Eye (tissue), 1 donor: ENCODE data around the gene PLA2G4E.

Source experiments
- DNase-seq: peaks from one replicate; pipeline ENCODE4 v3.0.0-alpha.2; 2015

PLA2G4E gene

DNA sequence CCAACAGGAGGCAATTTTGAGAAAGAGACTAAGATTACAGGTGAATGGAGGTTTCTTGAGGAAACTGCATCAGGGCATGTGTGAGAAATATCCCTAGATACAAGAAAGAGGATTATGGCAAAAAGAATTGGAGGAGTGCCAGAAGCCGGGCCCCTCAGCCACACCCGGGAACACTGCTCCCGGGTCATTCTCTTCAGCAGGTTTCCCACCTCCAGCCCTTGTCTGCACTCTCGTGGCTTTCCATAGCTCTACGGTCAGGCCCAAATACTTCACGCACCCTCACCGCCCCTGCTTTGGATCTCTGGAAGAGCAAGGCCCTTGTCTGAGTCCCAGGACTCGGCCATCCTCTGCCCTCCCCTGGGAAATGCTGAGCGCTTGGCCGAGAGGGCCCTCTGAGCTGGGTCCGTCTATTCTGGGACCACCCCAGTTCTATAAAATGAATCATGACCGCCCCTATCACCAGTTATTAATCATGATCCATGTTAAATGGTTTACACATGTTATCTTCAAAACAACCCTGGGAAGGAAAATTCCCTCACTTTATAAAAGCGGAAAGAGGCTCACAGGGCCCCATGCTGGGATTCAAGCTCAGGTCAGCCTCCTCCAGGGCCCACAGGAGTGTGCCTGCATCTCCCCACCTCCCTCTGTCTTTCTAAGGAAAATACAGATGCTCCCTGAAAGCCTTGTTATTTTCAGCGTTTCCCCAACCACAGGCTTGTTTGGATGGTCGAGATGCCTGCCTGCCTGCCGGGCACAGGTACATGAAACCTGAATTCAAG is 88.1 kb downstream of the PLA2G4E start:
- DNase-seq, result no peak

DNA sequence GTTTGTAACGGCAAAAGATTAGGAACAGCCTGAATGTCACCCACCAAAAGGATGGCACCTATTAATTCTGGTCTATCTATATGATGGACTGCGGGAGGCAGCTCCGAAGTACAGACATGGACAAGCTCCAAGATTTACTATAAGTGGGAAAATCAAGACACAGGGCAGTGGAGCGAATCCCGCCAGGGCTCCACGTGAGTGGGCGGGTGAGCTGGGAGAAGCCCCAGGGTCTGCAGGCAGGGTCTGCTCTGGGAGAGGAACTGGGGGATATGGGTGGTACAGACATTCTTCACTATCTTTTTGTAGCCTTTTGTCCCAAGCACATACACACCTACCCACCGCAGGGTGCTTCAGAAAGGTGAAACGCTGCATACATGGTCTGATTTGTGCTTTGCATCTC is 88.7 kb downstream of the PLA2G4E start:
- no peak for DNase-seq
